GM19240 (cell line): ENCODE results near the gene FZD2.
"Not testable (repeated sequence)": the region's sequence is repeated elsewhere in the genome, so short reads cannot be mapped to it uniquely, and the experiment has no call there.

Source experiments
- DNase-seq: peaks from one replicate; pipeline ENCODE4 v3.0.0; 2011; ENCODE audit warnings: low spot score; ENCODE audit not compliant: insufficient read length

Gene FZD2

DNA sequence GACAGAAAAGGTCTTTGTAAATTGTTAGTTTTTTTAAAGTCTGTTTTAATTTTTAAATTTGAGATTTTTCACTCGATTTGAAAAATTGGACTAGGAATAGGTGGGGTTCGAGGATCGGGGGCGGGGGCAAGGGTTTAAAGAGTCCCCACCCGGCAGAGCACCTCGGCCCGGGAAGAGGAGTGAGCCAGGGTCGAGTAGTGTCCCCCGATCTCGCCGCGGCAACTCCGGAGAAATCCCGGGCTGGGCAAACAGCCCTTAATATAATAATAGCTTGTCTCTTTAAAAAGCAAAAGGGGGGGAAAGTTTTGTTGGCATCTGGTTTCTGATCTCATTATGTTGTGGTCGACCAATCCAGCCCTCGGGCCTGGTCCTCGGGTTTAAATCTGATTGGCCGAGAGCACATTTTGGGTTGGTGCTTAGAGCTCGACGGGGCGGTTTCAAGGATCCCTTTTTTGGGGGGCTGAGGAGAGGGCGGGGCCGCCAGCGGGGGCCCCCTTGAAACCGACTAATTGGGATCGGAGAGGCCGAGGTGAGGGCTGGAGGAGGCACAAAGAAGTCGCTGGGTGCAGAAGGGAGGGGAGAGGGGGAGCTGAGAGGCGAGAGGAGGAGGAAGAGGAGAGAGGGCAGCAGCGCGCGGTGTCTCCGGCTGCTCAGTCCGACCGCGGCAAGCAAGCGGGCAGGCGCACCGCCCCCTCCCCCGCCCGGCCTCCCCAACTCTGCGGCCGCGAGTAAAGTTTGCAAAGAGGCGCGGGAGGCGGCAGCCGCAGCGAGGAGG is at the start of gene FZD2:
FZD2 (plus strand) TSS at position 653 of the 775 bp plus-strand sequence. CDS start 205 bp downstream, outside the sequence.
- DNase-seq: peak; percentile 80

DNA sequence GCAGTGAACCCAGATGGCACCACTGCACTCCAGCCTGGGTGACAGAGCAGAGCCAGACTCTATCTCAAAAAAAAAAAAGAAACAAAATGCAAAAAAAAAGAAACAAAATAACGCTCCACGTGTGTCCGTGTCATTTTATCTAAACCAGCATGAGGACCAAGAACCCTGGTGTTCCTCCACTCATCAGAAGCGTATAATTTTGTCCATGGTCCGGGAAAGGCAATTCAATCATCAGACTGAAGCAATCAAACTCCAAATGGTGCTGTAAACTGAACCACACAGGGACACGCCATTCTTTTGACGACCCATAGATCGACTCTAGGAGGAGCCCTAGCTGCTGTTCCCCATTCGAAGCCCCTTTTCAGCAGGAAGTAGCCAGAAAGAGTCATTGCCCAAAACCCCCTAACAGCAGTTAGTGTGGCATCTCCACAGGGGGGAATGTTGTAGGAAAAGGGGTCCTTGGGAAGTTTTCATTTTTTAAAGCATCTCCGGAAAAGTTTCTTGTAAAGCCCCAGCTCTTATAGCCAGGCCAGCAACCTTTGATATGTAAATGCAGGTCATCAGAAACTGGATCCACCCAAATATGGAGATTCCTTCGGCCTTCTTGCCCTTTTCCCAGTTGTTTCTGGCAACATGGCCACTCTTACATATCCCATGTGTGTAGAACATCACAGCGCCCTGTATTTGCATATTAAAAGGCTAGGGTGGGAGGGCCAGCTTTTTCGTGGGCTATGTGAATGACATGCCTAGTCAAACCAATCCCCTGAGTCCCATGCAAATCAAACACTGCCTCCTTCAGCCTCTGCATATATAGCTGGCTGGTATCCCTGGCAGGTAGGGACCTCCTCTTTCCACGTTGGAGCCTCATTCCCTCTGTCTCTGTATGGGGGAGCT is 45.8 kb upstream of the FZD2 start:
- DNase-seq: not testable (repeated sequence)

DNA sequence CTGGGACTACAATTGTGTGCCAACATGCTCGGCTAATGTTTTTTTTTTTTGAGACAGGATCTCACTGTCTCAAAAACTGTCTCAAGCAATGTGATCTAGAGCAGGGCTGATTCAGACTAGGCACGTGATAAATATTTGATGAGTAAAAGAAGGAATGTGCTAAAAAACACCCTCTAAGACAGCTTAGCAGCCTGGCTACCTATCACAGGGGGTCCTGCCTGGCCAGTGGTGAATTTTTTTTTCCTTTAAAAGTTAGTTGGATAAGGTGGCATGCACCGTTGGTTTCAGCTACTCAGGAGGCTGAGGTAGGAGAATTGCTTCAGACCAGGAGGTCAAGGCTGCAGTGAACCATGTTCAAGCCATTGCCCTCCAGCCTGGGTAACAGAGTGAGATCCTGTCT is 39.3 kb upstream of the FZD2 start:
- DNase-seq: no peak

DNA sequence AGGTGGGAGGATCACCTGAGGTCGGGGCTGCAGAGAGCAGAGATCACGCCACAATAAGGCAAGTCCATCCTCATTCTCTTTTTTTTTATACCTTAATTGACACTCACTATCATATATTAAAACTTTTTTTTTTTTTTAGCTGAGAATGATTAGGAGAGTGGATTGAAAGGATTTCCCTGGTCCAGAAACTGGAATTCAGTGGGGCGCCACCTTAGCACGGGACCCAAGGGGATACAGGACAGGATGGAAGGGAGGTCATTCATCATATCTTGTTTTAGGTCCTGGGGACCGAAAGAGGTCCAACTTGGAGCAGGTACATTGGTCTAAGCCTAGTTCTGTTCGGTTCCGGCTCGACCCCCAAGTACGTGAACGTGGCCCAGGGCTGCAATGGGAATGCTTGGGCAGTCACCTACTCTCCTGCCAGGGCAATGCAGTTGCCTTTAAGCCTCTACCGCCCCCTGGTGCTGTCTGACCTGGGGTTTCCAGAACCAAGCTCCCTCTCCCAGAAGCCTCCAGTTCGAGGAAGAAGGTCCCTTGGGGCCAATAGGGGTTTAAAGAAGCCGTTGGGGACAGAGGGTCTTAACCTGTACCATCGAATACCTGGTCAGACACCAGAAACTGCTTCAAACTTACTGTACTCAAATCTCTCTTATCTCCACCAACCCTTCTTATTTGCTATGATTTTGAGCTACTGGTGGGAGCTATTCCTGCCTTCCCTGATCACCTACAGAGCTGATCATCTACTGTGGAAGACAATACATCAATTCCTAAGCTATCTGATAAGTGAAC is 34.2 kb upstream of the FZD2 start:
- DNase-seq: peak; percentile 79

DNA sequence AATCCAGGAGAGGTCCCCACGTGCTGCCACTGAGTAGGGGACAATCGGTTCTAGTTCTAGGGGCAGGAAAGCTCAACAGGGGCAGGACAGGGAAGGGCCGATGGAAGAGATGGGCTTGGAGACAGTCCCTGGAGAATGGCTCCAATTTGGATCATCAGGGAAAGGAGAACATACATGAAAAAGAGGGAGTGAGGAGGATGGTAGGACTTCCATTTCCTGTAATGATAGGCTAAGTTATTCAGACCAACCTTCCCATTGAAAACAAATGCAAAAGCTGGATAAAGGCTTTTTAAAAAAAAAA is 33.7 kb upstream of the FZD2 start:
- DNase-seq: no peak

DNA sequence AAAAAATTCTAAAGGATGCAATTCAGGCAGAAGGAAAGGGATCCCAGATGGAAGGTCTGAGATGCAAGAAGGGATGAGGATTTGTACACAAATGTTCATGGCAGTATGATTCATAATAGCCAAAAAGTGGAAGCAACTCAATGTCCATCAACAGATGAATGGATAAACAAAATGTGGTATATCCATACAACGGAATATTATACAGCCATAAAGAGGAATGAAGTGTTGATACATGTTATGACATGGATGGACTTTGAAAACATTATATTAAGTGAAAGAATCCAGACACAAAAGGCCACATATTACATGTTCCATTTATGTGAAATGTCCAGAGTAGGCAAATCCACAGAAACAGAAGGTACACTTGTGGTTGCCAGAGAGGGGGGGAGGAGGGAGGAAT is 30.2 kb upstream of the FZD2 start:
- DNase-seq: no peak

DNA sequence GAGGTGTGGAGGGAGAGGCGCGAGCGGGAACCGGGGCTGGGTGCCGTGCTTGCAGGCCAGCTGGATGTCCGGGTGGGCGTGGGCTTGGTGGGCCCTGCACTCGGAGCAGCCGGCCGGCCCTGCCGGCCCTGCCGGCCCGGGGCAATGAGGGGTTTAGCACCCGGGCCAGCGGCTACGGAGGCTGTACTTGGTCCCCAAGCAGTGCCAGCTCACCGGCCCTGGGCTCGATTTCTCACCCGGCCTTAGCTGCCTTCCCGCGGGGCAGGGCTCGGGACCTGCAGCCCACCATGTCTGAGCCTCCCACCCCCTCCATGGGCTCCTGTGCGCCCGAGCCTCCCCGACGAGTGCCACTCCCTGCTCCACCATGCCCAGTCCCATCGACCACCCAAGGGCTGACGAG is 29.3 kb upstream of the FZD2 start:
- no peak for DNase-seq

DNA sequence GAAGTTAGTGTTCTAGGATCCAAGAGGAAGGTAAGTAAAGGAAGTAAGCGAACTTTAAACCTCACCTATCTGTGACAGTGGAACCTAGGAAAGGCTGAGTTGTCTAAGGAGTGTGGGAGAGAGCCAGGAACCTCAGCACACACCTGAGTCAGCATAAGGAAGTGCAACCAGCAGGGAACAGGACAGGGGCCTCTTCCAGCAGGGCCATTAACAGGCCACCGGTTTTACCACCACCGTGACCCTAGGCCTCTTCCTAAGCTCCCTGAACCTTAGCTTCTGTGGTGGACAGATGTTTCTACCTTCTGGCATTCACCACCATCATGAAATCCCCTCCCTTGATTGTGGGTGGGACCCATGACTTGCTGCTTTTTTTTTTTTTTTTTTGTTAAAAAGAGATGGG is 27.4 kb upstream of the FZD2 start:
- DNase-seq: no peak

DNA sequence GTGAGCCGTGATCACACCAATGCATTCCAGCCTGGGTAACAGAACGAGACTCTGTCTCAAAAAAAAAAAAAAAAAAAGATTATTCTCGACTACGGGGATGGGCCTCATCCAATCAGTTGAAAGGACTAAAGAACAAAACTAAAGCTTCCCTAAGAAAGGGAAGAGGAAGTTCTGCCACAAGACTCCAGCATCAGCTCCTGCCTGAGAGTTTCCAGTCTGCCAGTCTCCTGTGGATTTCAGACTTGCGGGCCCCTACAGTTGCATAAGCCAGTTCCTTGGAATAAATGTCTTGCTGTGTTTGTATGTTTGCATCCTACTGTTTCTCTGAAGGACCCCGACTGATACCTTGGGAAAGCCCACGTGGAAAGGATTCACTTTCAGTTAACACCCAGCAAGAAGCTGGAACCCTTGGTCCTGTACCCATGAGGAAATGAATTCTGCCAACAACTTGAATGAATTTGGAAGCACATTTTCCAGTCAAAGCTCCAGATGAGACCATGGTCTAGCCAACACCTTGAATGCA is 26.3 kb upstream of the FZD2 start:
- no peak for DNase-seq

DNA sequence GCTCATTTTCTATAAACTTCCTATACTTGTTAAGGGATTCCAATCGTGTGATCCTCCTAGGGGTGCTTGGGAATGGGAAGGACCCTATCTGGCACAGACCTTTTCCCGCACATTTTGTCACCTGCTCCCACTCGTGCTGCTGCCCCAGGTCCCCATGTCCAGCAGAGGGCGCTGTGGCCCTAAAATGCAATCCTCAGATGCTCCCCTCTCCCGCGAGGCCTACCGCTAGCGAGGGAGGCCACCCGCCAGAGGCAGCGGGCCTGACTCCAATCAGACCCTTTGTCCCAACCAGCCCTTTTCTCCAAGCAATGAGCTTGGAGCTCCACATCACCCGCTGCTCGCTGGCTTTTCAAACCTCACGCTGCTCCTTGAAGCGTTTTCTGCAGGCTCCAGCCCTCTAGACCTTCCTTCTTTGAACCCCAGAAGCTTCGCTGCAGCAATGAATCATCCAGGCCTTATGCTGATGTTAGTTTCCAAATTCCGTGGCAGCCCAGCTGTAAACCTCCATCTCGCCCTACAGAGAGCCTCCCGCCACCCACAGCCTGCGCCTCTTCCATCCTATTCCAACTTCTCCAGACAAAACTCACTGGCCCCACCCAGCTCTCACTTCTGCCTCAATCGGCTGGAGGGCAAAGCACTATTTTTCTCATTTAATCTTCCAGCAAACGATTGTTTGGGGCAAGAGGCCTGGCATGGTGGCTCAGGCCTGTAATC is 23.6 kb upstream of the FZD2 start:
- peak; percentile 96 for DNase-seq

DNA sequence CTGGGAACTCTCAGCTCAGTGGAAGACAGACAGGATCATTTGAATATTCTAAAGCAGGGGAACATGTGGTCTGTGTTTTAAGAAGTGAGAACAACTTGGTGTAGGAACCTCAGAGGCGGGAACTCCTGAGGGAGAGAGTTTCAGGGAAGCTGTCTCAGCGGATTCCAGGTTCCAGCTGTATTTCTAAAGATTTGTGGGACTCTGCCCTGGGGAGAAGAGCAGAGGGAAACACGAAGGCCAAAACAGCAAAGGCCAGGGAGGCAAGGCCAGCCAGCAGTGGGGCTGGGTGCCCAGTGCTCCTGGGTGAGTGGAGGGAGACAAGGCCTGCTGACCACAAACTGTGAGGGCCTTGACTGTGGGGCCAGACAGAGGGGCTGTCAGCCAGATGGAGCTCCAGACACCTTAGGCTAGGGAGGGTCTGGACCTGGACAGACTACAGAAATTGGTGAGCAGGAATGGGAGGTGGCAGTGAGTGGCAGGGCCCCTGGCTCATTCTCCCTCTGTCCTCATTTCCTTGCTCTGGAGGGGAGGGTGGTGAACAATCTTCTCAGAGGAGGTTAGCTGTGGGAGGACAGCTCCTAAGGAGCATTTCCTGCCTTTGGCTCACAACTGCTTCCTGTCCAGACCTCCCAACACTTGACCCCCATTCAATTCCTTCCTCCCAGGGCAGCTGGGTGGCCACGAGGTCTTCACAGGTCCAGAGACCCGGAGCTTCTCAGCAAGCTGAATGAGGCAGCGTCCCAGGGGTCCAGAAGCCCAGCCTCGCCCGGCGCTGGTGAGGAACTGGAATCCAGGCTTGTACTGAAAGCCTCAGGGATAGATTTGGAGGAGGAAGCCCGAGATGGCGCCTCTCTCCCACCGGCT is 21.0 kb upstream of the FZD2 start:
- no peak for DNase-seq

DNA sequence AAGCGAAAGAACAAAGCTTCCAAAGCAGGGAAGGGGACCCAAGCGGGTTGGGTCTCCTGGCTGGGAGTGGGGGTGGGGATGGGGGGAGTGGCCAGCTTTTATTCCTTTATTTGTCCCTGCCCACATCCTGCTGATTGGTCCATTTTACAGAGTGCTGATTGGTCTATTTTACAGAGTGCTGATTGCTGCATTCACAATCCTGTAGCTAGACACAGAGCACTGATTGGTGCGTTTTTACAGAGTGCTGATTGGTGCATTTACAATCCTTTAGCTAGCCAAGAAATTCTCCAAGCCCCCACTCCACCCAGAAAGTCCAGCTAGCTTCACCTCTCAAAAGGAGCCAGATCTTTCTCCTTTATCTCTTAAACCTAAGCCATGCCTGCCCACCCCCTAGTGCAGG is 19.4 kb upstream of the FZD2 start:
- DNase-seq: not testable (repeated sequence)

DNA sequence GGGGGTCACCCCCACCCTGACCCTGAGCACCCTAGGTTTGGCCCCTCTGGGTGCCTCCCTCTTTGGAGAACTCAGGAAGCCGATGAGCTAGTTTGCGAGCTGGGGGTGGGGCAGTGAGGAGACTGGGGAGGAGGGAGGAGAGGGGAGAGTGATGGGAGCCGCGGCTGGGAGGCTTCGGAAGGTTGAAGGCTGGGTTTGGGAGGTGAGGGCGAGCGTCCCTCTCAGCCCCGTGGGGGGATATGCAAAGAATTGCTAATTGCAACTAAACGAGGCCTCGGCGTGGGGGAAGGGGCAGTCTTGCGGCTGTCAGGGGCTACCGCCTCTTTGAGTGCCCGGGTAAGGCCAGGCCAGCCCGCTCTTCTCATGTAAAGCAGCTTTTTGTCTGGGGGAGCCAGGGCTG is 17.6 kb upstream of the FZD2 start:
- DNase-seq: no peak

DNA sequence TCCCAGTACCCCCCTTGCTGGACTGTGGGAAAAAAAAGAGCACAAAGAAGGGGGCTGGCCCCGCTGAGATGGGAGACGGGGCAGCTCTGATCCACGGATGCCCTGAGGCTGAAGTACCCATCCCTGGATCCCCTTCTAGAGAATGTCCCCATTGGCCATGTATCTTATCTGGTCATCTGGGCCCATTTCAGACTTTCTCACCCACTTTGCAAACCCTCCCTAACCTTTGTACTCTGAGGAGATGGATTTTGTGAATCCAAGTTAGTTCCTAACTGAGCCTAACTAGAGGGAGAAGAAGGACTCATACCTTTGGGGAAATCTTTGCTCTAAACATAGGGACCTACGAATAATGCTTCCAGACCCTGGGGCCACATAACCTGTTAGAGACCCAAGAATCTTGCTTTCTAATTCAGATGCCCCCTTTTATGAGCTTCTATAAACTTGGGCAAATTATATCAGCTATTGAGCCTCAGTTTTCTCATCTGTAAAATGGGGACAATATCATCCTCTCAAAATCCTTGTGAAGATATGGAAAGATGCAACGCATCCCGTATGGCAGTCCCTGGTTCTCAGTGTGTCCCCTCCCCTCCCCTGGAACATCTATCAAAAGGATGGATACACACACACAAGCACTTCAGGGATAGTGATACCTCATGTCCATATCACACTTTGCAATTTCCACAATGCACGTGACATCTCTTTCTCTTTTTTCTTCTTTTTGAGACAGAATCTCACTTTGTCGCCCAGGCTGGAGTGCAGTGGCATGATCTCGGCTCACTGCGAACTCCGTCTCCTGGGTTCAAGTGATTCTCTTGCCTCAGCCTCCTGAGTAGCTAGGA is 16.8 kb upstream of the FZD2 start:
- DNase-seq: no peak

DNA sequence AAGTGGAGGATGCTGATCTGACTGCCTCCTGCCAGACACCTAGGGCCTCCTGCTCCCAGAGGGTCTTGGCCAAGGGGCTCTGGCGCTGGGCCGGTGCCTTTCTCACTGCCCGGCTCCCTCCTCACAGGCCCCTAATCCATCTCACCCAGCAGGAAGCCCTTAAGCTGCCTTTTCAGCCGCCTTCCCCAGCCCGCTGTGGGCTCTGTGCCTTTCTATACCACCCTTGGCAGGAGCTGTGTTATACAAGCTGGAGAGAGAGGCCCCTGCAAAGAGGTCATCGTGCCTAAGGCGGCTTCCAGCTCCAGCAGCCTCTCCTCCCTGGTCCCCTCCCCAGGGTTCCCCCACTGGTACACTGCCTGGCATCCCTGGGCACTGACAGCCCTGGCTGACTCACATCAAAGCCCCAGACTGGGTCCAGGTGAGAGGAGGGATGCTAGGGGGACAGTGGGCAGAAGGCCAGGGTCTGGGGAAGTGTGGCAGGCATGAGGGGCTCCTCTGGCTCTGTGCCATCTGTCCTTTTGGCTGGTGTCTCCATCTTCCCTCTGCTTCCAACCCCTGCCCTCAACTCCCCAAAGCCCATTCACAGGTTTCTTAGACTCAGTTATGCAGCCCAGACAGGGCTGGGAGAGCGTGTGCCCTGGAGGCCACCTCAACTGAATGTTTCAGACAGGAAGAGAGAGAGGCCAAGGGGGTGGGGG is 15.3 kb upstream of the FZD2 start:
- DNase-seq: no peak

DNA sequence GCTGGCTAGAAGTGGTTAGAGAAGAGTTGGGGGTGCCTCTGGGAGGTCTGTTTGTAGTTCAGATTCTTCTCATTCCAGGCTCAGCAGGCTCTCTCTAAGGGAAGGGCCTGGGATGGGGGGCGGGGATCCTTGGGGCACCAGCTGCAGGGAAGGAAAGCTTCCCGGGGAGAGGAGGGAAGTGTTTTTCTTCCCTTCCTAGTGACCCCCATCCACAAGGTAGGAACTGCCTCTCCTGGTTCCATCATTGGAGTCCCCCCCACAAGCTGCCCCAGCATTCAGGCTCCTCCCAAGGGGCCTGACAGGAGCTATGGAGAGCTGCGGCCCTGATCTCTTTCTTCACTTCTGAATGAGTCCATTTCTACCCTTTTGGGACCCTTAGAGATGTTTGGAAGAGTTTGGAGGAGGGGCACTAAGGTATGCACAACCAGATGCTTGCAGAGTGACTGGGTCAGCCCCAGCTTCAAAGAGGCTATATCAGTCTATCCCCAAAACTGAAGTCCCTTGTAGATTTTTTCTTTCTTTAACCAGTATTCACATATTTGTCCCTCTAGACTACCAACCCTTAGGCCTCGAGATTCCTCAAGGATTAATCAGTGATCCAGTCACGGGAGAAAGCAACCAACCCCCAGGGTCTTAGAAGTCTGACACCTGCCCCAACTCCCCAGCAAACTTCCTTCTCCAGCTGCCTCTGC is 13.9 kb upstream of the FZD2 start:
- DNase-seq: no peak

DNA sequence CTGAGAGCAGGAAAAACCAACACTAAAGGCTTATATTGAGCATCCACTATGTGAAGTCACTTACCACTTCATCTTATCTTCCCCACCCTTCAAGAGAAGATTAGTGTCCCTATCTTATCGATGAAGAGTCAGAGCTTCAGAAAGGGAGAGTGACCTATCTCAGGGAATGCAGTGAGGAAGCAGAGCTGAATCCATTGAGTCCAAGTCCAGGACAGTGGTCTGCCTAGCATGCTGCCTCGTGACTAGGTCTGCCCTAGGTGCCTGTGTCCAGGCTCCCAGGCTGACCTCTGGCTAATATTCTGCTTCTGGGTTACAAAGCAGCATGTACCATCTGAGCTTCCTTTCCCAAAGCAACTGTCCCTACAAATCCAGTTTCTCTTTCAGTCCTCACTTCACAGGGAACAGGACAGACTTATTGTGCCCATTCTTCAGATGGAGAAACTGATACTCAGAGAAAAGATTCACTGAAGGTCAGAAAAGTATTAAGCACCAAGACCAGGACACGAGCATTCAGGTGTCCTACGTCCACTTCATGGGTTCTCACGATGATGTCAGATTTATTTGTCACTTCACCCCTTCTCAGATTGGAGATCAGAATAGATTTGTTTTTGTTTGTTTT is 13.3 kb upstream of the FZD2 start:
- no peak for DNase-seq
